Renal pelvis (tissue), 12 donors: ENCODE data around the gene LAMB1. TPM values are rescaled to one million over a fixed set of nuclear protein-coding genes. Genes with fewer than 3 reads are reported as not detected.
"Not testable (repeated sequence)": the region's sequence is repeated elsewhere in the genome, so short reads cannot be mapped to it uniquely, and the experiment has no call there.

Experiments used
- DNase-seq: peaks from one replicate; pipeline ENCODE4 v3.0.0-alpha.2; 2013
- long read RNA-seq, 16 experiments: transcript quantifications; one replicate each; lab custom pipeline, GENCODE V29; 2026
- polyA plus RNA-seq, 3 donors: library from polyadenylated mRNA; unstranded; fragments of 120-200 nt; gene quantifications; one replicate each; pipeline ENCODE4 v1.2.1, GENCODE V29; 2013; ENCODE audit not compliant: insufficient read length in 3 of 3

The LAMB1 gene
- polyA plus RNA-seq, result 100 to 1,000 TPM; 618 to 855 (median 711) TPM
- long read RNA-seq, donor 1, full-length matches to known transcripts, result 44 of 414 reads
- long read RNA-seq, donor 1, partial matches to known transcripts, result 370 of 414 reads
- long read RNA-seq, donor 1, other reads (novel, unspliced or antisense), result 0 of 414 reads
- long read RNA-seq, donor 2, full-length matches to known transcripts, result 34 of 444 reads
- long read RNA-seq, donor 2, partial matches to known transcripts, result 410 of 444 reads
- long read RNA-seq, donor 2, other reads (novel, unspliced or antisense), result 0 of 444 reads
- long read RNA-seq, donor 3, full-length matches to known transcripts, result 38 of 358 reads
- long read RNA-seq, donor 3, partial matches to known transcripts, result 314 of 358 reads
- long read RNA-seq, donor 3, other reads (novel, unspliced or antisense), result 6 of 358 reads
- long read RNA-seq, donor 4, full-length matches to known transcripts, result 45 of 471 reads
- long read RNA-seq, donor 4, partial matches to known transcripts, result 426 of 471 reads
- long read RNA-seq, donor 4, other reads (novel, unspliced or antisense), result 0 of 471 reads
- long read RNA-seq, donor 5, transcript LAMB1-209 (4 exons, 1,540 nt), result major isoform, 7 of 148 reads
- long read RNA-seq, donor 5, partial matches to known transcripts, result 138 of 148 reads
- long read RNA-seq, donor 5, other reads (novel, unspliced or antisense), result 0 of 148 reads
- long read RNA-seq, donor 6, full-length matches to known transcripts, result 52 of 817 reads
- long read RNA-seq, donor 6, partial matches to known transcripts, result 765 of 817 reads
- long read RNA-seq, donor 6, other reads (novel, unspliced or antisense), result 0 of 817 reads
- long read RNA-seq, donor 7, full-length matches to known transcripts, result 53 of 362 reads
- long read RNA-seq, donor 7, partial matches to known transcripts, result 309 of 362 reads
- long read RNA-seq, donor 7, other reads (novel, unspliced or antisense), result 0 of 362 reads
- long read RNA-seq, donor 8, full-length matches to known transcripts, result 25 of 243 reads
- long read RNA-seq, donor 8, partial matches to known transcripts, result 218 of 243 reads
- long read RNA-seq, donor 8, other reads (novel, unspliced or antisense), result 0 of 243 reads
- long read RNA-seq, donor 9, full-length matches to known transcripts, result 37 of 534 reads
- long read RNA-seq, donor 9, partial matches to known transcripts, result 497 of 534 reads
- long read RNA-seq, donor 9, other reads (novel, unspliced or antisense), result 0 of 534 reads
- long read RNA-seq, donor 10, full-length matches to known transcripts, result 58 of 627 reads
- long read RNA-seq, donor 10, partial matches to known transcripts, result 569 of 627 reads
- long read RNA-seq, donor 10, other reads (novel, unspliced or antisense), result 0 of 627 reads
- long read RNA-seq, donor 11, full-length matches to known transcripts, result 34 of 282 reads
- long read RNA-seq, donor 11, partial matches to known transcripts, result 248 of 282 reads
- long read RNA-seq, donor 11, other reads (novel, unspliced or antisense), result 0 of 282 reads
- long read RNA-seq, donor 12, full-length matches to known transcripts, result 62 of 620 reads
- long read RNA-seq, donor 12, partial matches to known transcripts, result 558 of 620 reads
- long read RNA-seq, donor 12, other reads (novel, unspliced or antisense), result 0 of 620 reads
- long read RNA-seq, donor 13, transcript LAMB1-206 (2 exons, 595 nt), result minor isoform, 5 of 407 reads
- long read RNA-seq, donor 13, transcript LAMB1-207 (2 exons, 764 nt), result minor isoform, 14 of 407 reads
- long read RNA-seq, donor 13, transcript LAMB1-209 (4 exons, 1,540 nt), result major isoform, 25 of 407 reads
- long read RNA-seq, donor 13, partial matches to known transcripts, result 357 of 407 reads
- long read RNA-seq, donor 13, other reads (novel, unspliced or antisense), result 0 of 407 reads
- long read RNA-seq, donor 14, full-length matches to known transcripts, result 71 of 762 reads
- long read RNA-seq, donor 14, partial matches to known transcripts, result 691 of 762 reads
- long read RNA-seq, donor 14, other reads (novel, unspliced or antisense), result 0 of 762 reads
- long read RNA-seq, donor 15, full-length matches to known transcripts, result 67 of 801 reads
- long read RNA-seq, donor 15, partial matches to known transcripts, result 734 of 801 reads
- long read RNA-seq, donor 15, other reads (novel, unspliced or antisense), result 0 of 801 reads
- long read RNA-seq, donor 16, full-length matches to known transcripts, result 45 of 418 reads
- long read RNA-seq, donor 16, partial matches to known transcripts, result 367 of 418 reads
- long read RNA-seq, donor 16, other reads (novel, unspliced or antisense), result 6 of 418 reads

DNA sequence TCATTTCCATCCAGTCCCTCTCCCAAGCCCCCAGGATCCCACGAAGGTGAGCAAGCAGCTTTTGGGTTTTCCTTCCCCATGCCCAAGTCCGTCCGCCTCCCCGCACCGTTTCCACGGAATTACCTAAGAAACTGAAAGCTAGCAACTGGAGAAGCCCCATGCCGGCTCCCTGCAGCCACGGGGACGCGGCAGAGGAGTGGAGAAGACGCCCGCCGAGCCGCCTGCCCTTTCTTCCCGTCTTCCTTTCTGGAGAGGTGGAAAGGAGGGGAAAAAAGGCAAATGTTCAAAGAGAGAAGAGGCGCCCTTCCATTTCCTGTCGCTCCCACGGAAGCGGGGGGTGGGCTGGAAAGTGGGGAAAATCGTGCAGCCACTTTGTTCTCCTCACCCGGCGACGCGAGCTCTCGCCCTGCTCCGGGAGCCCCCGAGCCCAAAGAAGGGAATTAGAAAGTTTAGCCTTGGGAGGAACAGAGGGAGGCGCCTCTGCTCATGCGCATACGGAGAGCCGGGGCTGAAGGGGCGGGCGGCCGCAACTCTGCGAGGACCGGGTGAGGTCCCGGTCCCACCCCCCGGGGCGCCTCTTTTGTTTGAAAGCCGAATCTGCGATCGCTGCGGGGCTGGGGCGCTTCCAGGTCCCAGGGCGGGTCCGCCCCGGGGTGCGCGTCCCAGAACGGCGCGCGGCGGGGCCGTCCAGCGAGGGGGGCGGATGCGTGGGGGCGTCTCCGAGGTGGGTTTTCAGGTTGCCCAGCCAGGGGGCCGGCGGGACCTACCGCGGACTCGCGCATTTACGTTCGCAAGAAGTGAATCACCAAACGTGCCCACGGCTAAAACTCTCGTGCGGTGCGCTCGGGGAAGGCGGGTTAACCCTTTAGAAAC is at the start of gene LAMB1:
Gene LAMB1 (minus strand): TSS at position 436 of the 873 bp plus-strand sequence. CDS start 276 bp downstream, at position 160.
- peak; percentile 81 for DNase-seq

DNA sequence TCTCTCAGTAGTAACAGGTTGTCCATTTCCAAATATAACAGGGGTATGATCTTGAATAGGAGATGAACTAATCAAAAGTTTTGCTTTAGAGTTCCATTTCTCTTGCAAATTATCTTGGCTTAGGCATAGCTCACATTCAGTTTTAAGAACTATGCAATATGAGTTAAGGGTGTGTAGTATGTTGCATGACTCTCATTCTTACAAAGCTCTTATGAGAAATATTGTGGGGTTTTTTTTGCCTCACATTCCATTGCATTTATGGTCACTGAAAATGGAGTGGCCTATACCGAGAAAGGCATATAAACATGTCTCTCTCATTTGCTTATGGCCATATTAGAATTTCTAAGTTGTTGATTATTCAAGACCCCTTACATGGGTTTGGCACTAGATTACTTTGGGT is 48.5 kb upstream of the LAMB1 start:
- DNase-seq, result no peak

DNA sequence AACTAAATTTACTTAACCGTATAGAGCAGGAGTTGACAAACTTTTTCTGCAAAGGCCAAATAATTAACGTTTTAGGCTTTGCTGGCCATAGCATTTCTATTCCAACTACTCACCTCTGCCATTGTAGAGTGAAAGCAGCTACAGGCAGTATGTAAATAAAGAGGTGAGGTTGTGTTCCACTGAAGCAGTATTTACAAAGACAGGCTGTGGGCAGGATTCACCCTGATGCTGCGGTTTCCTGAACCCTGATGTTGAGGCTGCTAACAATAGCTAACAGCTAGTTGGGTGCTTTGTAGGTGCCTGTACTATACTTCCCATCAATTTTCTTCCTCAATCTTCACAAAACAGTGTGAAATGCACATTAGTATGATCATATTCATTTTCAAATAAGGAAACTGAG is 47.0 kb upstream of the LAMB1 start:
- DNase-seq, result no peak

DNA sequence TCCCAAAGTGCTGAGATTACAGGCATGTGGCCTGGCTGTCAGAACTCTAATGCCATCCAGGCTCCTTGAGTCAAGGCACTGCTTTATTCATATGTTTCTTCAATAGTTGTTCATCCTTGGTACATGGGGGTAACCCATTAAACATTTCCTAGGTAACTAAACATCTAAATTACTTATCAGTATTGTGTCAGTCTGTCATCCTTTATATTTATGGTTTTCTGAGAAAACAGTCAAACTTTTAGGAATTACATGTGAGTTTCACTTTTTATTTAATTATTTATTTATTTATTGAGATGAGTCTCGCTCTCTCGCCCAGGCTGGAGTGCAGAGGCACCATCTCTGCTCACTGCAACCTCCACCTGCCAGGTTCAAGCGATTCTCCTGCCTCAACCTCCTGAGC is 45.5 kb upstream of the LAMB1 start:
- DNase-seq, result no peak

DNA sequence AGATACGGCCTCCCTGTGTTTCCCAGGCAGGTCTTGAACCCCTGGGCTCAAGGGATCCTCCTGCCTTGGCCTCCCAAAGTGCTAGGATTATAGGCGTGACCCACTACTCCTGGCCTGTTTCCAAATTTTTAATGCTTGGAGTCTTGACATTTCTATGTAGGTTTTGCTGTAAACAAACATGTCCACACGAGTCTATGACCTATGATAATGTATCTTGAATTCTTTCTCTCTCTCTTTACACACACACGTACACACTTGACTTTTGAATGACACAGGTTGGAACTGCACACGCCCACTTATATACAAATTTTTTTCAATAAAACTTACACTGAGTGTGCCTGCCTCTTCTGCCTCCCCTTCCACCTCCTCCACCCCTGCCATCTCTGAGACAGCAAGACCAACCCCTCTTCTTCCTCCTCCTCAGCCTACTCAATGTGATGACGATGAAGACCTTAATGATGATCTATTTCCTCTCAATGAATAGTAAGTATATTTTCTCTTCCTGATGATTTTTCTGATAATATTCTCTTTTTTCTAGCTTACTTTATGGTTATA is 44.1 kb upstream of the LAMB1 start:
- DNase-seq, result no peak

DNA sequence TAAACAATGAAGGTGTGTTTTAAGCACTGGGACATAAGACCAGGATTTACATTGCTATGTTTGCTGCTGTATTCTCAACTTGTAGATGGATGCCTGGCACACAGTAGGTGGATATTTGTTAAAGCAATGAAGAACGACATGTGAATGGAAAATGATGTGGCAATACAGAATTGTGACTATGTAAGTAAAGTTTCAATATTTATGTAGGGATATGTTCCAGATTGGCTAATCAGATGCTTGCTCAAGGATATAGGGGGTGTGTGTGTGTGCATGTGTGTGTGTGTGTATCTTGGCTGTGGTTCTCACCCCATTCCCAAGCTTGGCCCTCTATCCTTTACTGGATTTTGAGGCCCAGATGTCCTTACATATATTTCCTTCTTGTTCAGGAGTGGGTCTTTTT is 42.7 kb upstream of the LAMB1 start:
- DNase-seq, result no peak

DNA sequence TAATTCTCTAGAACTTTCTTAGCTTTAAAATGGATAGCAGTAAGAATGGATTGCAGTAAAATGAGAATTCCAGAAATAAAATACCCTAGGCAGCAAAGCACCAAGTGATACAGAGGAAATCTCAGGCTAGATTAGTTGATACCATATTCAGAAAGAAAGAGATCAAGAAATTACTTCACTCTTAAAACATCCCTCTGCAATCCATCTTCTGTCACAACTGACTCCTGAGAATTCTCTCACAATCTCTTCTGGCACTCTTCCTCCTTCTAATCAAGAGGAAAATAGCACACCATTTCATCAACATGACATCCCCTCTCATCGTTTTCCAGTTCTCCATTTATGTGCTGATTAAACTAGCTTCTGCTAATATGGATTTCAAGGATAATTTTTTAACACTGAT is 42.2 kb upstream of the LAMB1 start:
- DNase-seq, result no peak

DNA sequence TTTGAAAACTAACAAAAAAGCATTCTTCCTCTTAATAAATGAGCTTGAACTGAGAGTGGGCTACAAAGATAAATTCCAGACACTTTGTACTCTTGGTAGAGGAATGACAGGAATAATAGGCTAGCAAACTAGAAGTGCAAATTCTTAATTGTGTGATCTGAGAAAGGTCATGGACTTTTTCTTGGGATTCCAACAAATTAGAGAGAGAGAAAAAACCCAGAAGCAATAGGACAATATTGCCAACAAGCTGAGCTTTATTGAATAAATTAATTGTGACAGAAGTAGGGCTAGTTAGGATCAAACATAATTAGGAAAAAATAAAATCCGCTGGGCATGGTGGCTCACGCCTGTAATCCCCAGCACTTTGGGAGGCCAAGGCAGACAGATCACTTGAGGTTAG is 41.4 kb upstream of the LAMB1 start:
- no peak for DNase-seq

DNA sequence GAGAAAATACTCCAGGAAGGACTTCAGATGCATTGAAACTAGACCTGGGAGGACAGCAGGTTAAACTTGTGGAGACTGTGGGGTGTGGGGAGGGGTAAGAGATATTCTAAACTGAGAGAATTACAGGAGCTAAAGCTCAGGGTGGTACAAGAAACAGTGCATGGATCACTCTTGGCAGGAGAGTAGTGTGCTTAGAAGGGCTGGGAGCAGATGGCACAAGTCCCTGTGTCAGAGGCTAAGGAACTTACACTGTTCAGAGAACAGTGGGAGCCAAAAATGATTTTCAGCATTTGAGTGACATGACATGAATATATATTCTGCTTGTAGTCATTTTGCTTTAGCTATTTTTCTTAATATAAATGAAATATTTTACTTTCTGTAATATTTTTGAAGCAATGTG is 36.0 kb upstream of the LAMB1 start:
- DNase-seq, result no peak

DNA sequence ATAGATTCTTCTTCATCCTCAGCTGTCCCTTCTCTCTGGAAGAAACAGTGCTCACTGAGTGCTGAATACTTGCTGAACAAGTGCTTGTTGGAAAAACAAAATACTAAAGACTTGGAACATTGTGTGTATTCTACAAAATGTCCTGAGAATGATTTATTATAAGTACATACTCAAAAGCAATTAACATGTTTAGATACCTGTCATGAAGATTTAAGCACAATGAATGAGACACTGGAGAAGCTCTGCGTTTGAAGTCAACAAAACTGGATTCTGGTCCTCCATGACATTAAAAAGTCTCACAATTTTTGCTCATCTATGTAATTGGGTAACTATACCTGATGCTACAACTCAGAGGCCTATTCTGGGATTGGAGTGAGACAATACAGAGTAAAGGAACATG is 34.8 kb upstream of the LAMB1 start:
- DNase-seq, result no peak

DNA sequence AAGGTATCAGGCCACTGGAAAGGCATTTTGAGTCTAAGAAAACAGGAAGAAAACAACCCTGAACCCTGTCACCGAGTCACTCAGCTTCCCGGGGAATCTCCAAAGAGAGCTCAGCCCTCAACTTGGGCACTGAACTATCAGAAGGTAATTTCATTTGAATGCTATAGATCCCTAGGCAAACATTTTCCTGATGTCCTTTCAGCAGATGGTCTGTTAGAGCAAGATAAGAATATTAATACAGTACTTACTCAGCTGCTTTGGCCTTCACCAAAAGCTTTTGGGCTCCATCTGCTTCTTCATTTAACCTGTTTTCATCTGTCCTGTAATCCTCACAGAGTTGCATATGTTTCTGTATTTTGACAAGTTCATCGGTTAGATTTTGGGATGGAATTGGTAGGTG is 34.2 kb upstream of the LAMB1 start:
- DNase-seq, result no peak

DNA sequence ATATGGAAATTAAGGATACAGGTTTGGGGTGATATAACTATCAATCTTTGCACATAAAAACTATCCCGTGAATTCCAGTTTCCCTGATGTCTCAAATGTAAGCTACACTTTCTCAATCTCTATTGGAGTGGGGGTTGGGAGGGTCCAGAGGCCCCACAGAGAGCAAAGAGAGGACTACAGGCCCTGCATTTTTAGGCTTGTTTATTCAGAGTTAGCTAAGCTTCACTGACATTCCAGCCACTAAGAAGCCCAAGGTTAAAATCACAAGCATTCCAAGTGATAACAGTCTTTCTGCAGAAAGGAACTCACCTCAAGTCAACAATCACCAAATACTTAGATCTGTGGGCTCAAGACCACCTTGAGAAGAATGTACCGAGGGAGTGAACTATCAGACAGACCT is 31.6 kb upstream of the LAMB1 start:
- no peak for DNase-seq

DNA sequence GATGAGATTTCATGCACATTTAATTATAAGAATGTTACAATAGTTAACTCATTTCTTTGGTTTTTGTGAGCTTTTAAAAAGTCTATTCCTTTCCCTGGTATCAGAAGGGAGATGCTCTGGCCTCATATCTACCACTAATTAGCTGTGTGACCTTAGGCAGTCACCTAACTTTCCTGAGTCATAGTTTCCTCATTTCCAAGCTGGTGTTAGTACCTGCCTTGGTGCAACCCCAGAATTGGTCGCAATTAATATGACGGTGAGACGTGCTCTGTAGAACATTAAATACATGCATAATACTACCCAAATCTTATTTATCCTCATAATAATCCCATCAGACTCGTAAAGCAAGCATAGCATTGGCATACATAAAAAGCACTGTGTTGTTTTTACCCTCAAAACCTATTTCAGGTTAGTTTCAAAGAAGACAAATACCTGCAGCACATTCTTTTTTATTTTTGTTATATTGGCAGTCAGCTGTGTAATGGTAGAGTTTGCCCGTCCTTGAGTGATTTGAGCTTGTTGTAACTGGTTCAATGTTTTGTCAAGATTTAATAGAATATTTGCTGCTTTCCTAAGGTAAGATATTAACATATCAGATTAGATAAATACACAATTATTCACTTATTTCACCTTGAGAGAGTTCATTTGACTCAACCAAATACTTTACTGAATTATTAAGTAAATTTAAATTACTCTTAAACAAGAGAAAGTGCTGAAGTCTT is 31.0 kb upstream of the LAMB1 start:
- no peak for DNase-seq

DNA sequence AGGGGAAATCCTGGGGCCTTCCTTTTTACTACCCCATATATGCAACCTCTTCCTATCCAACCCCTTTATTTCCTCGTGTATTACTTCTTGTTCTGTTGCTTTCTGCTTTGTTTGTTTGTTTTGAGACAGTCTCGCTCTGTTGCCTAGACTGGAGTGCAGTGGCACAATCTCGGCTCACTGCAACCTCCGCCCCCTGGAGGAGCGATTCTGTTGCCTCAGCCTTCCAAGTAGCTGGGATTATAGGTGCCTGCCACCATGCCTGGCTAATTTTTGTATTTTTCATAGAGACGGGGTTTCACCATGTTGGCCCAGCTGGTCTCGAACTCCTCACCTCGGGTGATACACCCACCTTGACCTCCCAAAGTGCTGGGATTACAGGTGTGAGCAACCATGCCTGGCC is 30.3 kb upstream of the LAMB1 start:
- not testable (repeated sequence) for DNase-seq

DNA sequence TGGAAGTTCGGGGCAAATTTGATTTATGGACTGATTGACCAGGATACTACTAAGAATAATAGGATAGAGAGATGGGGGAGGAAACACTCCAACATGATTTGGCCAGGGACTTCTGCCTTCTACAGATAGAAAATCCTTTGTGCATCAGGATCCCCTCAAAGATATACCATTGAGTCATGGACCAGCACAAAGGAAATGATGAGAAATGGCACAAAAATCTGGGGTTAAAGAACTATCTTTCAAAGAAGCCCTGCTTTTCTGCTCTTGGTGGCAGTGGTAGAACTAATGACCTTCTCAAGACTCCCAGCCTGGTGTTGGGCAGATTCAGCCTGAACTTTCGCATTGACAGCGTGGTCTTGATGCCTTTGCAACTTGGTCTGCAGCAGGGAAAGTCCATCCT is 27.6 kb upstream of the LAMB1 start:
- no peak for DNase-seq

DNA sequence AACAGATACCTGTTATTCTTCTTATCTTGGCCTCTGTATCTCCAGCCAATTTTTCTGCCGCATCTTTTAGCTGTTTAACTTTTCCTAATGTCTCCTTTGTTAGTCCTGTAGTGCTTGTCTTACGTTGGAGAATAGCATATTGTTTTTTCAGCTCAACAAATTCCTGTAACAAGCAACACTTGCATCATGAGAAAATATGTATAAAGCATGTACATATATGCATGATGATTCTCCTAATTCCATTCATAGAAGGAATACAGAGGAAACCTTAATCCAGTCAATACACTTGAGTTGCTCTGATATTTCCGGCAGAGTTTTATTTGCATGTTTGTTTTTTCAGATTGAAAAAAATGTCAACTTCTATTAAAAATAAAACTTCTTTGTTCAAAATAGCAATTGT is 26.1 kb upstream of the LAMB1 start:
- no peak for DNase-seq

DNA sequence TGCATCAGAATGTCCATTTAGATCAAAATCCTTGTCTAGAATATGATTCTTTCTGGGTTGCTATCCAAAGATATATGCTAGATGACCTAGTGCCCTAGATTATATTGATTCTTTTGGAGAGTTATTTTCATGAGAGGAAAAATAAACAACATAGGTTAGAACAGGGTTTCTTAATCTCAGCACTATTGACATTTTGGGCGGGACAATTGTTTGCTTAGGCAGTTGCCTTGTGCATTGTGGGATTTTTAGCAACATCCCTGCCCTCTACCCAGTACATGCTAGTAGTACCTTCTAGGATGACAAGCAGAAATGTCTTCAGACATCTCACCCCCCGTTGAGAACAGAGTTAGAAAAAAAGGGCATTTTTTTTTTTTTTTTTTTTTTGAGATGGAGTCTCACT is 25.1 kb upstream of the LAMB1 start:
- DNase-seq, result no peak

DNA sequence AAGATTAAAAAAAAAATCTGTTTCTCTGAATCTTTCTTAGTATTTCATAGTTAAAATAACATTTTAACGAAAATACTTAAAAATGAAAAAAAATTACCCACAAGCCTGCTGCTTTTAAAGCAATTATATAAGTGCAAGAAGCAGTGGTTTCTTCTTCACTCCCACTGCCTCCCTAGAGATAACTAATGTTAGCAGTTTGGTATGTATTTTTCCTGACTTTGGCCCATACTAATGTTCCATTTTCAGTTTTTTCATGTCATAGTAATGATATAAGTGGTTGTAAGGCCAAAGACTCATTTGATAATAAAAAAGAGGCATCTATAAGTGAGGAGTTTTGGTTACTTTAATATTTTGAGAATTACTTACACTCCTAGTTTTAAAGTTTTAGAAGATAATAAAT is 24.3 kb upstream of the LAMB1 start:
- DNase-seq, result no peak
